ENCODE measurements around the gene PARD3.

The PARD3 gene

DNA sequence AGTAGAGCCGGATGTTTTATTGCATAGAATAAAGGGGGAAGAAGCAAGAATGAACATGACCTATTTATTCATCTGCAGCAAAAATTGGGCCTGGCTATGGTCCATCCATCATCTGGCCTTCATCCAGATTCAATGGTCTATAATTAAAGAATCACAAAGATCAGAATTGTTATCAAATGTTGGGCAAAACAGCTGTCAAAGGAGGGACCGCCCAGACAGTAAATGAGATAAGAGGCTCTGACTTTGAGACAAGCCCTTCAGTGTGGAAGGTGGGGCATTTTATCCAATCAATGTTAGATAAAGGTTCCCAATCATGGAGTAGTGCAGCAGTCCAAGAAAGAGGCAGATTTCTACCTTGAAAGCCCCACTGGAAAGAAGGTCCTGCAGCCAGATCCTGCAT, 153.5 kb downstream of the PARD3 start:
- DNase-seq (ENCODE audit: low read depth, low spot score), result no peak
- H3K4me3 ChIP-seq (ENCODE audit: low read depth, low read length), result no peak overlapping the region
- in situ Hi-C loops (cut with HindIII; ENCODE audit: low sequenced_read_pairs), result no loop called here
- TF ChIP-seq, protein P1, sequence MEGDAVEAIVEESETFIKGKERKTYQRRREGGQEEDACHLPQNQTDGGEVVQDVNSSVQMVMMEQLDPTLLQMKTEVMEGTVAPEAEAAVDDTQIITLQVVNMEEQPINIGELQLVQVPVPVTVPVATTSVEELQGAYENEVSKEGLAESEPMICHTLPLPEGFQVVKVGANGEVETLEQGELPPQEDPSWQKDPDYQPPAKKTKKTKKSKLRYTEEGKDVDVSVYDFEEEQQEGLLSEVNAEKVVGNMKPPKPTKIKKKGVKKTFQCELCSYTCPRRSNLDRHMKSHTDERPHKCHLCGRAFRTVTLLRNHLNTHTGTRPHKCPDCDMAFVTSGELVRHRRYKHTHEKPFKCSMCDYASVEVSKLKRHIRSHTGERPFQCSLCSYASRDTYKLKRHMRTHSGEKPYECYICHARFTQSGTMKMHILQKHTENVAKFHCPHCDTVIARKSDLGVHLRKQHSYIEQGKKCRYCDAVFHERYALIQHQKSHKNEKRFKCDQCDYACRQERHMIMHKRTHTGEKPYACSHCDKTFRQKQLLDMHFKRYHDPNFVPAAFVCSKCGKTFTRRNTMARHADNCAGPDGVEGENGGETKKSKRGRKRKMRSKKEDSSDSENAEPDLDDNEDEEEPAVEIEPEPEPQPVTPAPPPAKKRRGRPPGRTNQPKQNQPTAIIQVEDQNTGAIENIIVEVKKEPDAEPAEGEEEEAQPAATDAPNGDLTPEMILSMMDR (IDR thresholded peaks at IDR 0.05; ENCODE audit: low read depth, low read length), result no peak

DNA sequence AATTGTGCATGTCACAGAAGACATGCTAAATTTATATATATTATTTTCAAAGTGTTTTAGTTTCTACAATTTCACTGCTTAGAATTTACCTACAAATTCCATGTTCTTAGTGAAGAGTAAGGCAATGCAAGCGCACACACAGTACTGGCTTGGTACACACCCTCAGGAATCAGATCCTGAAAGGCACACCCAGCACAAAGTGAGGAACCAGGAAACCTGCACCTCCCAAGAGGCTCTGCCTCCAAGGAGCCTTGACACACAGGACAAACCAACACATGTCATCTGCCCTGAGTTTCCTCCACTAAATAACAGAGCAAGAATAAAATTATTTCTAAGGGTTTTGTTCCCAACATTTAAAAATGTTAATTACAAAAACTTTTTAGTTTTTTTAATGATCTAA, 156.2 kb downstream of the PARD3 start:
- in situ Hi-C loops (cut with HindIII; ENCODE audit: low sequenced_read_pairs), result no loop called here
- TF ChIP-seq, protein P1 (IDR thresholded peaks at IDR 0.05; ENCODE audit: low read depth, low read length), result no peak
- DNase-seq (ENCODE audit: low read depth, low spot score), result no peak
- no peak overlapping the region for H3K4me3 ChIP-seq (ENCODE audit: low read depth, low read length)

DNA sequence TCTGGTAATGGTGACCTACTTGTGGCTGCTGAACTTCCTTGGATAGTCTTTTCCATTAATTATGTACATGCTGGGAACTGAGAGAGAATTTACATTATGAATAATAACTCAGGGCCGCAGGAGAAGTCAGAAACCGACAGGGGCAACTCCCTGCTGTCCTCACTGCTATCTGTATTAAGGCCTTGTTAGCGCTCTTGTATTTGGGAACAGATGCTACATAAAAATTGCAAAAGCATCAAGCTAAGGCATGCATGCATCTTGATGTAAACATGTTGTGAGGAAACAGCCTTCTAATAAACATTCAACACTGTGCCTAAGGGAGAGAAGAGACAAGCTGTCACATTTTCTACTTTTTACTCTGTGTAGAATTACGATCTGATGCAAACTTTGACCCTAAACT, 158.4 kb downstream of the PARD3 start:
- TF ChIP-seq, protein P1 (IDR thresholded peaks at IDR 0.05; ENCODE audit: low read depth, low read length), result no peak
- H3K4me3 ChIP-seq (ENCODE audit: low read depth, low read length), result no peak overlapping the region
- in situ Hi-C loops (cut with HindIII; ENCODE audit: low sequenced_read_pairs), result no loop called here
- no peak for DNase-seq (ENCODE audit: low read depth, low spot score)

DNA sequence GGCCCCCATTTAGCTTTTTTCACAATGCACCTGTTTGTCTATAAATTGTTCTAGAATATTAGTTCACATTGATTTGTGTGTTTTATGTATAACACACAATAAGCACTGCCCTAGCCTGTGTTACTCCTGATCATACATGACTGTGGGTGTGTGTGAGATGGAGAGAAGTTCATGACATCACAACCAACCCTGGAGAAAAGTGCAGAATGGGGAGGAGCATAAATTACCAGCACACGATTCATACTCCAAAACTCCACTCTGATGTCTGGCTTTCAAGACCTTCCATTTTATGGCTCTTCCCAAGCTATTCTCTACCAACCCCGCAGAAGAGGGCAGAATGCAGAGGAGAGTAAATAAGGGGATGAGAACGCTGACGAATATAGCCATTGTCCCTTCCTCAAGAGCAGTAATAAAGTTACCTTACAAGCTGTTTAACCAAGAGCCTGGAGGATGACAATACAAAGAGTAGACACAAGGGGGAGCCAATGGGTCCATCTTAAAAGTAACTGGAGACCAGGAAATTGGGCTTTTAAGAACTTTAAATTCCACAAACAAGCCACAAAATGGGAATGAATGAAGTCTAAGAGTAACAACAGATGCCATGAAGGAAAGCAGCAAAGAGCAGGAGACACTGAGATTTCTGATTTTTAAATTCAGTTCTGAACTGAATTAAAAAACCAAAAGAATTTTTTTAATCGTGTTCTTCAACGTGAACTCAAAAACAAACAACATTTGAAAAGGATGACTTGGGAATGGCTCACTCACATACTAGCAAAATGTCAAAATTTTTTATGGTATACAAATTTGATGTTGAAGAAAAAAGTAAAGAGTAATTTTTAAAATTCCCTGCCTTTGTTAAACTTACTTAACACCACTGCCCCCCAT, 159.6 kb downstream of the PARD3 start:
- in situ Hi-C loops (cut with HindIII; ENCODE audit: low sequenced_read_pairs), result no loop called here
- TF ChIP-seq, protein P1 (IDR thresholded peaks at IDR 0.05; ENCODE audit: low read depth, low read length), result peak; percentile 76
- no peak overlapping the region for H3K4me3 ChIP-seq (ENCODE audit: low read depth, low read length)
- DNase-seq (ENCODE audit: low read depth, low spot score), result peak; percentile 85

DNA sequence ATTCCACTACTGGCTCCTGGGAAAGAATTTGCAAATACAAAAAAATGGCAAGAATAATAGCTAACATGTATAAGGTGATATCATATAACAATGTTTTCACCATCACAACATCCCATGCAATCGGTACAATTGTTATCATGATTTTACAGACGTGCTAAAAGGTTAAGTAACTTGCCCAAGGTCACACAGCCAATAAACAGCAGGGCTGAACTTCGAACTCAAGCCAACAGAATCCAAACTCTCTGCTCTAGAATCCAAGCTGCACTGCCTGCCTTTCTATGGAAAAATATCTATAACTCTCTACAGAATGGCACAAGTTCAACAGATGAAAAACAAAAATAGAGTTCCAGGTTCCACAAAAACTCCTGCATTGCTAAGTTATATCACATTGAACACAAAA, 160.9 kb downstream of the PARD3 start:
- H3K4me3 ChIP-seq (ENCODE audit: low read depth, low read length), result no peak overlapping the region
- TF ChIP-seq, protein P1 (IDR thresholded peaks at IDR 0.05; ENCODE audit: low read depth, low read length), result no peak
- DNase-seq (ENCODE audit: low read depth, low spot score), result no peak
- in situ Hi-C loops (cut with HindIII; ENCODE audit: low sequenced_read_pairs), result no loop called here

DNA sequence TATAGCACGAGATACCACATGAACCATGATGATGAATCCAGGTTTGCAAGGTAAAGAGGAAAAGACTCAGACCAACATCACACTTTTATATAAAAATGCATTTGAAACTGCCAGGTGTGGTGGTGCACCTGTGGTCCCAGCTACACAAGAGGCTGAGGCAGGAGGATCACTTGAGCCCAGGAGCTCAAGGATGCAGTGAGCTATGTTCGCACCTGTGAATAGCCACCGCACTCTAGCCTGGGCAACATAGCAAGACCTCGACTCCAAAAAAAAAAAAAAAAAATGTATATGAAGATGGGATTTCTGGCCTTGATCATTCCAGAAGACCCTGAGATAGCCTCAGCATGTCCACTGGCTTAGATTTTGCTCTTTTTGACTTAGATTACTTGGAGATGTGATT, 161.6 kb downstream of the PARD3 start:
- TF ChIP-seq, protein P1 (IDR thresholded peaks at IDR 0.05; ENCODE audit: low read depth, low read length), result no peak
- no peak for DNase-seq (ENCODE audit: low read depth, low spot score)
- in situ Hi-C loops (cut with HindIII; ENCODE audit: low sequenced_read_pairs), result no loop called here
- H3K4me3 ChIP-seq (ENCODE audit: low read depth, low read length), result no peak overlapping the region
